Measurements from ENCODE around the gene EYA2.

EYA2 gene

GRCh38 chr20:46933150-46933549 is 38.5 kb downstream of the EYA2 start:
- no peak for DNase-seq

- no peak for DNase-seq
These were observed 40.2 kb downstream of the EYA2 start for GRCh38 chr20:46934746-46935287.

DNA sequence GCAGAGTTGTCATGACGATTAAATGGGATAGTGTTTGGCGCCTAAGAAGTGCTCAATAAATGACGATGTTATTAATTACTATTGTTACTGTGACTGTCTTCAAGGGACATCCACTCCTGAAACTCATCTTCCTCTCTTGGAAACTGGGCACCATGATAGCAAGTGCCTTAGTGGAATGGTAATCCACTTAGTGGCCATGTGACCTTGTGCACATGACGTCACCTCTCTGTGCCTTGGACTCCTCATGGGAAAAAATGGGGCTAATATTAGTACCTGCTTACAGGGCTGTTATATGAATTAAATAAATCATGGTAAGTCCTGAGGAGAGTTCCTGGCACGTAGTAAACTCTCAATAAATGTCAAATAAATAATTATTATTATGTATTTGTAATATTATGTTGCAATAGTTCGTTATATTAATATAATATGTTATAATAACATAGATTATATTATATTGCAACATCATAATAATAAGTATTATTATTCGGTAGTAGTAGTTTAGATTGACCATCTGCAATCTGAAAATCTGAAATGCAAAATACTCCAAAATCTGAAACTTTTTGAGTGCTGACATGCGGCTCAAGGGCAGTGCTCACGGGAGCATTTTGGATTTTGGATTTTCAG is 40.9 kb downstream of the EYA2 start:
- no peak for DNase-seq

- DNase-seq = no peak
These were observed 41.9 kb downstream of the EYA2 start for GRCh38 chr20:46936415-46937156.

DNA sequence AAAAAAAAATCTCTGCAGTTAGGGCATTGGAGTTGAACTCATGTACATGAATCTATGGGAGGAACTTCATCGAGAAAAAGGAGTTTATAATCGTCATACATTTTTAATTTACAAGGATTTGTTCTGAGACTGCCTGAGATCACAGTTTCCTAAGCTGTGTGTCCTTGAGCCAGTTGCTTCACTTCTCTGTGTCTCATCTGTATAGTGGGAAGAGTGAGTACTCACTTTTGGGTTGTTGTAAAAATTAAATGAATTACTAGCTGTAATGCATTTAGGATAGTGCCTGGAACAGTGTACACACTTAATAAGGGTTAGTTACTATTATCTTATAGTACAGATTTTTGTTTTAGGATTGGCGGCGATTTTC is 42.5 kb downstream of the EYA2 start:
- no peak for DNase-seq

GRCh38 chr20:46937533-46938226 is 43.0 kb downstream of the EYA2 start:
- DNase-seq = no peak

DNA sequence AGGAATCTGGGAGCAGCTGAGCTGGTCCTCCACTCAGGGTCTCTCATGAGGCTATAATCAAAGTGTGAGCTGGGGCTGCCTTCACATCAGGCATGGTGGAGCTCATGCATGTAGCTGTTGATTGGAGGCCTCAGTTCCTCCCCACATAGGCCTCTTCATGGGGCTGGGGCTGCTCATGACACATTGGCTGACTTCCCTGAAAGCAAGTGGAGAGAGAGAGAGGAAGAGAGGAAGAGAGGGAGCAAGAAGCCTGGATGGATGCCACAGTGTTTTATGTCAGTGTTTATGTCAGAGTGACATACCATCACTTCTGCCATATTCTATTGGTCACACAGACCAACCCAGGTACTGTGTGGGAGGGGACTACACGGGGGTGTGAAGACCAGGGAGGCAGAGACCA is 43.8 kb downstream of the EYA2 start:
- no peak for DNase-seq

GRCh38 chr20:46939031-46939965 is 44.7 kb downstream of the EYA2 start:
- DNase-seq = no peak

GRCh38 chr20:46940616-46941015 is 46.0 kb downstream of the EYA2 start:
- DNase-seq = no peak

DNA sequence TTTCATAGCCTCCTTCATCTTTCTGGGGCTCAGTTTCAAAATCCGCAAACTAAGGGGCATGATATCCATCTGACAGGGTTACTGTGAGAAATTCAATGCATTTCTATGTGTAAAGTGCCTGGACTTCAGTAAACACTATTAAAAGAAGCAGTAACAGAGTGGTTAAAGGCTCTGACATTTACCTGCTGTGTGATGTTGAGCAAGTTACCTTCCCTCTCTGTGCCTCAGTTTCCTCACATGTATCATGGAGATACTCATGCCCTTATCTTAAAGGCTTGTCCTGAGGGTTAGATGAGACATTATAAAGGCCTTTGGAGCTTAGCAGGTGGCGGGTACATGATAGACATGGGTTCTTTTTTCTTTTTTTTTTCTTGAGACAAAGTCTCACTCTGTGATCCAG is 46.8 kb downstream of the EYA2 start:
- DNase-seq = no peak

- DNase-seq = no peak
These were observed 49.4 kb downstream of the EYA2 start for GRCh38 chr20:46943861-46944591.

GRCh38 chr20:46945465-46945864 is 50.8 kb downstream of the EYA2 start:
- DNase-seq = no peak

- DNase-seq = no peak
These were observed 51.6 kb downstream of the EYA2 start for GRCh38 chr20:46946181-46946624.

- DNase-seq = no peak
These were observed 52.2 kb downstream of the EYA2 start for GRCh38 chr20:46946796-46947195.

DNA sequence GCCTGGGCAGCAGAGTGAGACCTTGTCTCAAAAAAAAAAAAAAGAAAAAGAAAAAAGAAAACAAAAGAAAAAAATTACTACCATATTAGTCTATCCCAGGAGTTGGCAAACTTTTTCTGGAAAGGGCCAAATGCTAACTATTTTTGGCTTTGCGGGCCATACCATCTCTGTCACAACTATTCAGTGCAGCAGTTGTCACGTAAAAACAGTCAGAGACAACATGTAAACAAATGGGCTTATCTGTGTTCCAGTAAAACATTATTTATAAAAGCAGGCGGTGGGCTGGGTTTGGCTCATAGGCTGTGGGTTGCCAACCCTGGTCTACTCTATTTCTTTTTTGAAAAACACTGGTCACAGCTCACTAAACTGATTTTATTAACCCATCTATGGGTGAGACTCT is 53.4 kb downstream of the EYA2 start:
- DNase-seq = no peak

DNA sequence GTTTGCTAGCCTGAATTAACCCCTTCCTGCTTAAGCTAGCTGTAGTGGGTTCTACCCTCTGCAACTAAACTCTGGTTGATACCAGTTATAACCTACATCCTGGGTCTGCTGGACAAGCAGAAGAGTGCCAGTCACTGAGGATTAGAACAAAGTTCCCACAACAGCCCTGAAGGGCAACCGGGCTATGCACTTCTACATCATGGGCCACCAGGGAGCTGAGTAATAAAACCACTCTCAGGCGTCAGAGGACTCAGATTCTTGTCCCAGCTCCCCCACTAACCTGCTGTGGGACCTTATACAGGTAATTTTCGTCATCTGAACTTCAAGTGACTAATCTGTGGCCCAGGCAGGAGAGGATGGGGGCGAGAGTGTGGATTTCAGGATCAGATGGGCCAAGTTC is 56.8 kb downstream of the EYA2 start:
- no peak for DNase-seq

GRCh38 chr20:46951840-46952497 is 57.3 kb downstream of the EYA2 start:
- DNase-seq = no peak

DNA sequence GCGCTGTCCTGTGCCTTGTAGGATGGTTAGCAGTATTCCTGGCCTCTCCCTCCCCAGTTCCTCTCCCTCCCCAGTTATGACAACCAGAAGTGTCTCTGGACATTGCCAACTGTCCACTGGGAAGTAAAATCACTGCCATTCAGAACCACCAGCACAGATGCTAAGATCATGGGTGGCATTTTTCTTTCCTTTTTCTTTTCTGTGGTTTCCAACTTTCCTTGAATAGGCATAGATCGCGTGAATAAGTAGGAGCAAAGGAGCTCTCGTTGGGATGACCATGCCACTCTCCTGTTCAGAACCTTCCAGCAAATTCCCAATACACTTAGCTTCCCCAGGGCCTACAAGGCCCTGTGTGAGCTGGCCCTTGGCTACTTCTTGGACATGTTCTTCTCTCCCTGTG is 59.0 kb downstream of the EYA2 start:
- DNase-seq = no peak

GRCh38 chr20:46954490-46955038 is 59.9 kb downstream of the EYA2 start:
- no peak for DNase-seq

DNA sequence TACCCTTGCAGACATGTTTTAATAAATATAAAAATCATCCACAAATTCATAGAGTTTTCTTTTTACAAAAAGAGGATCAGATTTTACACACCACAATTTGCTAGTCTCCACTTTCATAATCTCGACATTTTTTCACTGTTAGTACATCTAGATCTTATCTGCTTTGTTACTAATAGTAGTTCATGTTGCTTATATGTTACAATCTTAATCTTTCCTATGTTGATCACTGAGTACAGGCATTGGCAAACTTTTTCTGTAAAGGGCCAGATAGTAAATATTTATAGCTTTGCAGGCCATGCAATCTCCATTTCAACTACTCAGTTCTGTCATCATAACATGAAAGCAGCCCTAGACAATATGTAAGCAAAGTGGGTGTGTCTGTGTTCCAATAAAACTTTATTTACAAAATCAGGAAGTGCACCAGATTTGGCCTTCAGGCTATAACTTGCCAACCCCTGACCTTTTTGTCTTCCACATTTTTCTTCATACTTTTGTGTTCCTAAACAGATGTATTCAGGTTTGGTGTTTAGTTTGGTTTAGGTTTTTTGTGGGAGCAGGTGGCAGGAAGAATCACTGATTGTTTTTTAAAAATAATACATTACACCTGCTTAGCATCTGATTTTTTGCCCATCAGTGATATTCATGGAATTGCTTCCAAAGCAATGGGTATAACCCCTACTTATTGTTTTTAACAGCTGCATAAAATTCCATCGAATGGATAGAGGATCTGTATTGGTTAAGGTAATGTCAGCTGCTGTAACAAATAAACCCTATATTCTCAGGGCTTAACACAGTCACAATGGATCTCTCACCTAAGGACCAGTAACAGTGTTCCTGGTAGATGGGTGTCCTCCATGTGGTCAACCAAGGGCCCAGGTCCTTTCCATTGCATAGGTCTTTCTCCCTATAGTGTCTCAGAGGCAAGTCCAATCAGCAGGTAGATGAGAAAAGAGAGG is 61.2 kb downstream of the EYA2 start:
- no peak for DNase-seq
